Measurements from ENCODE around the gene MBD3L1.

GRCh38 chr19:8814176-8814575, 18.0 kb upstream of the MBD3L1 start:
- TF ChIP-seq CTCF (IDR thresholded peaks at IDR 0.05) (no peak), REST (IDR thresholded peaks at IDR 0.05; ENCODE audit: insufficient read depth in 1 of 2, low read depth in 2 of 2, low read length in 1 of 2) (no peak), TCF7L2 (IDR thresholded peaks at IDR 0.05; ENCODE audit: low read depth, low read length) (no peak)
